Stimulated activated CD8-positive, alpha-beta memory T cell treated with anti-CD3 and anti-CD28 coated beads, Interleukin-15, amount 100 ng/mL, for 48 hours (primary cell): ENCODE measurements around the gene PGAP3.

Source experiments
- DNase-seq, 2 donors: peaks; one replicate each; pipeline ENCODE4 v3.0.0-alpha.2; 2020; ENCODE audit warnings: low read depth in 2 of 2

PGAP3 gene

DNA sequence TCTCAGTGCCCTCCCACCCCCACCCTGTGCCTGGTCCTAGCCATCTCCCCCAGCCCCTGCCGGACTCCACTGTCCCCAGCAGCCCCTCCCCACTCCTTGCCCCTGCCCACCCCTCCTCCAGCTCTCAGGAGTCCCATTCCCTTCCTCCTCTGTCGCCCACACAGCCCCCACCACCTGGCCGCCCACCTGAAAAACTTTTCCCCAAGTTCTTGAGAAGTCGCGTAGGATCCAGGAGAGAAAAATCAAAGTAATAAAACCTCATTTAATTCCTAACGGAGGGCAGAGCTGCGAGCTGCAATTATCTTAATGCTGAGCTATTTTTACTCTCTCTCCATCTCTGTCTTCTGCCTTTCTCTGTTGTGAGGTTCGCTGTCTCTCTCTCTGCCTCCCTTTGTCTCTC is 63.5 kb downstream of the PGAP3 start:
- DNase-seq = no peak

DNA sequence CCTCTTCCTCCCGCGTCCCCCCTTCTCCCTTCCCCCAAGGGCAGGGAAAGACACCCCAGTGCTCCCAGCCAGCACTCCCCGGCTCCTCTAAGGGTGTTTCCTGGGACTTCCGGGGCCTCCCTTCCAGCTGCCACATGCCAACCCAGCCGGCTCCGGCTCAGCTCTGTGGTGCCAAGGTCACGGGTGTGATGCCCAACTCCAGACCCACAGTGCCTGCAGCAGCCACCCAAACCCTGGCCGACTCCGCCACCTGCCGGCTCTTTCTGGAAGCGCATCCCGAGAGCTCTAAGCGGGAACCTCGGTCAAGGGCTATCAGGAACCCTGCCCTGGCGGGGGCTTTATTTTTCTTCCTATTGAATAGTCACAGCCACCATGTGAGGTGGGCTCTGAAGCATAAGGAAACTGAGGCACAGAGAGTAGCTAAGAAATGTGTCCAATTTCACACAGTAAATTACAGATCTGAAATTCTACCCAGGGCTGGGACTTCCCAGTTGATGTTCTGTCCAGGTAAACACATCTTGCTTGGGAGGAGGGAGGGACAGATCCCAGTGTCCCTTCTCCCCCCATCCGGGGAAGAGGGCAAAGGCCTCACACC is 64.4 kb downstream of the PGAP3 start:
- DNase-seq = peak; percentile 67 to 77

DNA sequence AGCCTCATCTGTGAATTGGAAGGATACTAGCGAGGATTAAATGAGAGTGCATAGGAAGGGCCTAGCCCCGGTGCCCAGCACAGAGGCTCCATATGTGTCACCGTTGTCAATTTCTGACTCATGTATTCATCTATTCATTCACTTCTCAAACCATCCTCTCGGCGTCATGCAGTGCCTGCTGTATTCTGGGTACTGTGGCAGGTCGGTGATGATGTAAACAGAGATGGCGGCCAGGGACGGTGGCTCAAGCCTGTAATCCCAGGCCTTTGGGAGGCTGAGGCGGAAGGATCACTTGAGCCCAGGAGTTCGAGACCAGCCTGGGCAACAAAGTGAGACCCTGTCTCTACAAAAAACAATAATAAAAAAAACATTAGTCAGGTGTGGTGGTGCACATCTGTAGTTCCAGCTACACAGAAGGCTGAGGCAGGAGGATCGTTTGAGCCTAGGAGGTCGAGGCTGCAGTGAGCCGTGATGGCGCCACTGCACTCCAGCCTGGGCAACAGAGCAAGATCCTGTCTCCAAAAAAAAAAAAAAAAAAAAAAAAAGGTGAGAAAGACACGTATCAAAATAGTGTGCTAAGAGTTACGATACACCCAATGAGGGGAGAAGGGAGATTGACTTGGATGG is 65.4 kb downstream of the PGAP3 start:
- peak in 1 of 2 donors; percentile 32 for DNase-seq

DNA sequence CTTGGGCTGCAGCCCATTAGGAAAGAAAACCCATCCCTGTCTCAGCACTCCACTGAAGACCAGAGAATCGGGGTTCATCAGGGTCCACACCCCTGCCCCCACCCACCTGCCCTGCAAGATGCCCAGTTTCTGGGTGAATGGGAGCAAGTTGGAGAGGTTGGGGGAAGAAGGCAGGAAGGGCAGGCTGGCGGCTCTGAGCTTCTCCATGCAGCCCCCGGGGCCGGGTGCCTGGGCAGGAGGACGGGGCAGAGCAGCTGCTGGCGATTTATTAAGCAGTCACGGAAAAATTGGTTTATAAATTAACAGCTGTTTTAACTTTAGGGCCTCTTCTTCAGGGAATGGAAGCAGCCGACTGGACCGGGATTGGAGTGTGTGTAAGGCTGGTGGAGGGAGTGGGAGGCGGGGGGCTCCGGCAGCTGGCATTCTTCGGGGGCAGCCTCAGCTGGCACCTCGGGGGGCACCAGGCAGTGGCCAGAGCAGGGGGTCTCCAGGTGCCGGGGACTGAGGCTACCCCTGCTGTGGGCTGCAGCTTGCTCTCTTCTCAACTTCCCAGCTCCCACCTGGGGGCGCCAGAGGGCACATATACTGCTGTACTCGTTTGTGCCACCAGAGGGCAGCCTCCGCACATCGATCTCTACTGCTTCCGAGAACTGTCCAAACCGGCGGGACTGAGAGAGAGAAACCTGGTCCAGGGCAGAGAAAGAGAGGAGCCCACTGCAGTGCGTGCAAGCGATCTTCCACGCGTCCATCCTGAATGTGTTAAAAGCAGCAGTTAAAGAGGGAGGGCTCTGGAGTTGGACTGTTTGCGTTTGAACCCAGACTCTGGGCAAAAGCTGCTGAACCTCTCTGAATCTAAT is 66.1 kb downstream of the PGAP3 start:
- DNase-seq = peak; percentile 71 to 75
